H9 (cell line): Measurements from ENCODE around the gene LBX1. TPM values are rescaled to one million over a fixed set of nuclear protein-coding genes. Genes with fewer than 3 reads are reported as not detected.

Source experiments
- DNase-seq: peaks from one replicate; pipeline ENCODE4 v3.0.0-alpha.2; 2017
- H2AFZ ChIP-seq: one replicate; pipeline ENCODE4 v1.6.1; 2013; ENCODE audit warnings: mild to moderate bottlenecking, low read length, control low read depth, moderate library complexity
- H2AK5ac ChIP-seq: 2 replicates; pipeline ENCODE4 v1.6.1; 2013; ENCODE audit warnings: low read length, control low read depth, mixed read lengths; ENCODE audit not compliant: insufficient read length
- H2BK120ac ChIP-seq: one replicate; pipeline ENCODE4 v1.6.1; 2013; ENCODE audit warnings: low read depth, mild to moderate bottlenecking, low read length, control low read depth, inconsistent platforms; ENCODE audit not compliant: poor library complexity, severe bottlenecking
- H2BK12ac ChIP-seq: 2 replicates; pipeline ENCODE4 v1.6.1; 2013; ENCODE audit warnings: low read length, control low read depth, mixed read lengths, low read depth; ENCODE audit not compliant: insufficient read length
- H2BK15ac ChIP-seq: 2 replicates; pipeline ENCODE4 v1.6.1; 2013; ENCODE audit warnings: low read depth, low read length, control low read depth
- H2BK20ac ChIP-seq: one replicate; pipeline ENCODE4 v1.6.1; 2013; ENCODE audit warnings: low read depth, mild to moderate bottlenecking, low read length, control low read depth, inconsistent platforms; ENCODE audit not compliant: poor library complexity, severe bottlenecking
- H2BK5ac ChIP-seq: 2 replicates; pipeline ENCODE4 v1.6.1; 2013; ENCODE audit warnings: low read length, control low read depth, mixed read lengths; ENCODE audit not compliant: insufficient read length
- H3K14ac ChIP-seq: 2 replicates; pipeline ENCODE4 v1.6.1; 2013; ENCODE audit warnings: low read length, control low read depth; ENCODE audit not compliant: insufficient read depth
- H3K18ac ChIP-seq: 2 replicates; pipeline ENCODE4 v1.6.1; 2013; ENCODE audit warnings: low read depth, mild to moderate bottlenecking, mixed read lengths, low read length, control low read depth; ENCODE audit not compliant: insufficient read length
- H3K23ac ChIP-seq: 2 replicates; pipeline ENCODE4 v1.6.1; 2013; ENCODE audit warnings: low read length, control low read depth, mixed read lengths, low read depth; ENCODE audit not compliant: insufficient read length
- H3K23me2 ChIP-seq: 2 replicates; pipeline ENCODE4 v1.6.1; 2013; ENCODE audit warnings: low read depth, mild to moderate bottlenecking, mixed read lengths, low read length, control low read depth; ENCODE audit not compliant: insufficient read length, poor library complexity, severe bottlenecking
- H3K27ac ChIP-seq: 2 replicates; pipeline ENCODE4 v1.5.1; 2013; ENCODE audit warnings: low read length, control low read depth, mixed read lengths, low read depth; ENCODE audit not compliant: insufficient read length
- H3K27me3 ChIP-seq: 2 replicates; pipeline ENCODE4 v1.6.1; 2013; ENCODE audit warnings: low read length, control low read depth, inconsistent platforms; ENCODE audit not compliant: insufficient read depth
- H3K4ac ChIP-seq: 2 replicates; pipeline ENCODE4 v1.6.1; 2013; ENCODE audit warnings: low read depth, mild to moderate bottlenecking, control low read depth, inconsistent platforms, low read length, moderate library complexity
- H3K4me1 ChIP-seq: 2 replicates; pipeline ENCODE4 v1.6.1; 2013; ENCODE audit warnings: low read length, control low read depth, inconsistent platforms; ENCODE audit not compliant: insufficient read depth
- H3K4me2 ChIP-seq: 2 replicates; pipeline ENCODE4 v1.6.1; 2013; ENCODE audit warnings: low read length, control low read depth, mixed read lengths; ENCODE audit not compliant: insufficient read length, insufficient read depth
- H3K56ac ChIP-seq: 2 replicates; pipeline ENCODE4 v1.6.1; 2013; ENCODE audit warnings: low read depth, mild to moderate bottlenecking, mixed read lengths, low read length, control low read depth; ENCODE audit not compliant: insufficient read length
- H3K79me1 ChIP-seq: 2 replicates; pipeline ENCODE4 v1.6.1; 2013; ENCODE audit warnings: low read depth, mild to moderate bottlenecking, moderate library complexity, low read length, control low read depth, inconsistent platforms; ENCODE audit not compliant: insufficient read depth, poor library complexity, severe bottlenecking
- H3K79me2 ChIP-seq: 2 replicates; pipeline ENCODE4 v1.6.1; 2013; ENCODE audit warnings: low read length, control low read depth, inconsistent platforms; ENCODE audit not compliant: insufficient read depth
- H3K9ac ChIP-seq: 2 replicates; pipeline ENCODE4 v1.6.1; 2013; ENCODE audit warnings: low read length, control low read depth, mixed read lengths; ENCODE audit not compliant: insufficient read length; ENCODE audit errors: extremely low read depth
- H3K9me3 ChIP-seq: one replicate; pipeline ENCODE4 v1.6.1; 2013; ENCODE audit warnings: low read depth, low read length, inconsistent platforms; ENCODE audit not compliant: control insufficient read depth
- H3T11ph ChIP-seq: one replicate; pipeline ENCODE4 v1.6.1; 2013; ENCODE audit warnings: mild to moderate bottlenecking, low read length, control low read depth, inconsistent platforms
- H4K20me1 ChIP-seq: one replicate; pipeline ENCODE4 v1.6.1; 2013; ENCODE audit not compliant: control insufficient read depth, insufficient read length, insufficient read depth
- H4K5ac ChIP-seq: 2 replicates; pipeline ENCODE4 v1.6.1; 2013; ENCODE audit warnings: low read depth, mild to moderate bottlenecking, mixed read lengths, low read length, control low read depth; ENCODE audit not compliant: insufficient read length
- H4K8ac ChIP-seq: replicated peaks from 2 replicates; pipeline ENCODE4 v1.6.1; 2013; ENCODE audit warnings: low read length, control low read depth, mixed read lengths, low read depth; ENCODE audit not compliant: insufficient read length
- H4K91ac ChIP-seq: 2 replicates; pipeline ENCODE4 v1.6.1; 2013; ENCODE audit warnings: low read depth, mild to moderate bottlenecking, moderate library complexity, mixed read lengths, low read length, control low read depth; ENCODE audit not compliant: insufficient read length
- H3K27ac Mint-ChIP-seq, 3 experiments: 2 replicates in 2 of 3; 3 replicates in 1 of 3; pipeline ENCODE4 v1.8.0; 2020 to 2021; ENCODE audit warnings: mixed read lengths in 3 of 3, mild to moderate bottlenecking in 1 of 3, moderate library complexity in 1 of 3
- H3K27me3 Mint-ChIP-seq: 2 replicates; pipeline ENCODE4 v1.8.0; 2021; ENCODE audit warnings: low read depth, mild to moderate bottlenecking, moderate library complexity, mixed read lengths
- H3K36me3 Mint-ChIP-seq, 3 experiments: 2 replicates in 2 of 3; 3 replicates in 1 of 3; pipeline ENCODE4 v1.8.0; 2020 to 2021; ENCODE audit warnings: low read depth in 3 of 3, mixed read lengths in 3 of 3; ENCODE audit not compliant: insufficient read depth in 1 of 3
- H3K4me1 Mint-ChIP-seq, 2 experiments: 2 replicates each; pipeline ENCODE4 v1.8.0; 2020; ENCODE audit warnings: mixed read lengths in 2 of 2
- H3K4me3 Mint-ChIP-seq, 2 experiments: 2 replicates in 1 of 2; 3 replicates in 1 of 2; pipeline ENCODE4 v1.8.0; 2020 to 2021; ENCODE audit warnings: mild to moderate bottlenecking in 2 of 2, mixed read lengths in 2 of 2, moderate library complexity in 1 of 2
- H3K9me3 Mint-ChIP-seq, 2 experiments: 2 replicates in 1 of 2; 3 replicates in 1 of 2; pipeline ENCODE4 v1.8.0; 2020; ENCODE audit warnings: mild to moderate bottlenecking in 2 of 2, mixed read lengths in 2 of 2, moderate library complexity in 1 of 2
- WGBS: extraction: QIAGEN DNeasy Blood & Tissue Kit; methylation state at CpG from one replicate; pipeline ENCODE4 v1.1.7; 2013; ENCODE audit warnings: missing lambda C conversion rate, low lambda C conversion rate, mixed read lengths; ENCODE audit not compliant: insufficient read length; ENCODE audit errors: extremely low coverage; 5-methylcytosine and 5-hydroxymethylcytosine counted together
- total RNA-seq: library from RNA; stranded (reverse); gene quantifications from 2 replicates; pipeline ENCODE4 v1.2.1, GENCODE V29; 2021
- TF ChIP-seq, protein P1 (sequence below): fragments of 200-600 bp; sonication (generic); conservative IDR thresholded peaks from 3 replicates; pipeline ENCODE4 v1.8.0; 2021; ENCODE audit warnings: antibody characterized with exemption, mild to moderate bottlenecking

The LBX1 gene
- total RNA-seq, 1 experiment from 2014 or later: not detected

DNA sequence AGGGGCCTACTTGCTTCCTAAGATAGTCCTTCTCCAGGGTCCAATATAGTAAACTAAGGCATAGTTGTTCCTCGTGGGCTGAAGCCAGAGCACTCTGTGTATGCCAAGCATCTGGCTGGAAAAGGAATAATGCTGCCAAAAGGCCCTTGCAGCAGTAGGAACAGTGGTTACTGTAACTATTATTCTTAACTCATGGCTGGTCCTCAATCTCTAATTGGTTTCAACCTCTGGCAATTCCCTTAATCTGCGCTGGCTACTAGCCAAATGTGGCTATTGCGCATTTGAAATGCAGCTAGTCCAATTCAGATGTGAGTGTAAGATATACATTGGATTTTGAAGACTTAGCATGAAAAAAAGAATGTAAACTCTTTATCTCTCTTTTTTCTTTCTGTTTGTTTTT, 27.8 kb upstream of the LBX1 start:
- Histone ChIP-seq H3K27ac (no peak overlapping the region), H4K91ac (no peak overlapping the region), H3K4me2 (no peak overlapping the region), H3K79me2 (no peaks in the 10 kb centered on the region), H3K9ac (no peak overlapping the region), H3K4me1 (peaks cover 5% of the 10 kb centered on the region; the same call in 1 of the 2 replicates), H2BK15ac (no peak overlapping the region), H2AK5ac (no peak overlapping the region), H2BK20ac (no peak overlapping the region), H3K23ac (no peak overlapping the region), H4K8ac (no peak overlapping the region), H4K5ac (no peak overlapping the region), H2BK12ac (no peak overlapping the region), H3K18ac (no peak overlapping the region), H3K9me3 (no peaks in the 10 kb centered on the region), H3K14ac (no peak overlapping the region), H3K79me1 (no peaks in the 10 kb centered on the region), H3T11ph (no peak overlapping the region), H3K4ac (no peak overlapping the region), H2BK5ac (no peak overlapping the region), H2BK120ac (no peak overlapping the region), H3K27me3 (no peaks in the 10 kb centered on the region), H4K20me1 (no peaks in the 10 kb centered on the region), H3K56ac (no peak overlapping the region), H2AFZ (no peak overlapping the region), H3K23me2 (no peaks in the 10 kb centered on the region)
- Mint-ChIP-seq H3K4me1 (peaks cover 25 to 38% of the 10 kb centered on the region in 2 experiments), H3K36me3 (no peaks in the 10 kb centered on the region), H3K4me3 (no peak overlapping the region), H3K27me3 (peaks cover 71% of the 10 kb centered on the region), H3K27ac (no peak overlapping the region), H3K9me3 (no peaks in the 10 kb centered on the region; a peak in 1 of 5 replicates)
- TF ChIP-seq, protein P1, sequence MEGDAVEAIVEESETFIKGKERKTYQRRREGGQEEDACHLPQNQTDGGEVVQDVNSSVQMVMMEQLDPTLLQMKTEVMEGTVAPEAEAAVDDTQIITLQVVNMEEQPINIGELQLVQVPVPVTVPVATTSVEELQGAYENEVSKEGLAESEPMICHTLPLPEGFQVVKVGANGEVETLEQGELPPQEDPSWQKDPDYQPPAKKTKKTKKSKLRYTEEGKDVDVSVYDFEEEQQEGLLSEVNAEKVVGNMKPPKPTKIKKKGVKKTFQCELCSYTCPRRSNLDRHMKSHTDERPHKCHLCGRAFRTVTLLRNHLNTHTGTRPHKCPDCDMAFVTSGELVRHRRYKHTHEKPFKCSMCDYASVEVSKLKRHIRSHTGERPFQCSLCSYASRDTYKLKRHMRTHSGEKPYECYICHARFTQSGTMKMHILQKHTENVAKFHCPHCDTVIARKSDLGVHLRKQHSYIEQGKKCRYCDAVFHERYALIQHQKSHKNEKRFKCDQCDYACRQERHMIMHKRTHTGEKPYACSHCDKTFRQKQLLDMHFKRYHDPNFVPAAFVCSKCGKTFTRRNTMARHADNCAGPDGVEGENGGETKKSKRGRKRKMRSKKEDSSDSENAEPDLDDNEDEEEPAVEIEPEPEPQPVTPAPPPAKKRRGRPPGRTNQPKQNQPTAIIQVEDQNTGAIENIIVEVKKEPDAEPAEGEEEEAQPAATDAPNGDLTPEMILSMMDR: no peak
- no peak for DNase-seq
- no CpG with 5 or more reads among the region's 3 CpGs for WGBS
